Stimulated activated CD8-positive, alpha-beta memory T cell treated with anti-CD3 and anti-CD28 coated beads, Interleukin-12 subunit alpha, Interleukin-12 subunit beta, amount 100 ng/mL, for 24 hours (primary cell): ENCODE measurements around the gene ABITRAM.
"Not testable (repeated sequence)": the region's sequence is repeated elsewhere in the genome, so short reads cannot be mapped to it uniquely, and the experiment has no call there.

ENCODE experiments used
- DNase-seq: peaks from one replicate; pipeline ENCODE4 v3.0.0-alpha.2; 2020; ENCODE audit errors: extremely low read depth

ABITRAM gene

DNA sequence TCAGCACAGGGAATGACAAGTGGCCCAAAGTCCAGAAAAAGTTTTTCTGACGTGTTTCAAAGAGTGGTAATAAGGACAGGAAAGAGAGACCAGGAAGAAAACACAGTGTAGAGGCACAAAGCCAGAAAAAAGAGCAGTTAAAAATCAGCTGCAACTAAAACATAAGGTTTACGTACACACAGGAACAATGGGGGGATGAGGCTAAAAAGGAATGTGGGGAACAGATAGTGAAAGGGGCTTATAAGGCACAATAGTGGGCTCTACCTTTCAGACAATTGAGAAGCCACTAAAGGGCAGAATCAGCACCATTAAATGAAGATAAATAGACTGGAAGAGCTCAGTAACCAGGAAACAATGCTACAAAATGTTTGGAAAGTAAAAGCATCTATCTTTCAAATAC is 5.8 kb upstream of the ABITRAM start:
- no peak for DNase-seq

DNA sequence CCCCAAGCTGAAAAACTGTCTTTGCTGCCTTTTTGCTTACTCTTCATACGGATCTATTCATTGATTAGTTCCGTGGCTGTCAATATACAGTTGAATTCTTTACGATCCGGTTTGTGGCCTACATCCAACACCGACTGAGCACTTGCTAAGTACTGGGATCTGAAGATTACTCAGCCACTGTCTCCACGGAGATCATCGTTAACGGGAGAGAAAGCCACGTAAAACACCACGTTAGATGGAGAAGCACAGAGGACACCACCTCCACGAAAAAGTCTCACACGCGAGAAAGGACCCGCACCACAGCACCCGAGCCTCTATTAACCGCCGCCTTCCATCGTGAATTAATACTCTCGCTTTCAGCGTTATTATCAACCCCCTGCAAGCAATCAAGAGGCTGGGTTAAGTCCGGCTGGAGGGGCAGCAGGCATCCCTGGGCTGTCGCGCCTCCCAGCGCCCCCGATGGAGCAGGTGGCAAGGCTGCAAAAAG is 926 bp upstream of the ABITRAM start:
- no peak for DNase-seq

DNA sequence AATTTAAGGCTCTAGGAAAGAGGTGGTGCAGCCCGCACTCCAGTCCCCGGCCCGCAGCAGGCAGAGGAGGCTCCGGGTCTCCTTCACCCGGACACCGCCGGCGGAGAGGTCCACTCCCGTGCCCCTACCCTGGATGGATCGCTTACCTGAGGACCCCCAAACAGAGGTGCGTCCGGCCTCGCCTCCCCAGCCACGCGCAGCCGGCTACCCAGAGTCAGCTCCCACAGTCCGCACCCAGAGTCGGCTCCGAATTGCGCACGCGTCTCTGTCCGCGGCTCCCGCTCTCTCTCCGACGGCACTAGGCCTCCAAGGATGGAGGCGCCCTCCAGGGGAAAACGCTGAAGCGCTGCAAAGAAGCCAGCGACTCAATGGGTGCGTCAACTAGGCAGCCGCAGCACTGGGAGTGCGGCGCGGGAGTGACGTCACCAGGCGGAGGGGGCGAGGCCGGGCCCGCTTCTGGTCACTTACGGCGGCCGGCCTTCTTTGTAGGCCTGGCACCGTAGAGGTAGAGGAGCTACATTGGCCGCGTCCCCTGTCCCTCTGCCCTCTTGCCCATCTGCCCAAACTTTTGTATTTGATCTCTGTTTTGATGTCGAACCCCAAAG is 380 bp upstream of the ABITRAM start, which contains the start of gene ELP1:
ELP1 (minus strand) TSS at position 407 of the 605 bp plus-strand sequence. CDS start 2,978 bp downstream, outside the sequence.
- peak; percentile 76 for DNase-seq

DNA sequence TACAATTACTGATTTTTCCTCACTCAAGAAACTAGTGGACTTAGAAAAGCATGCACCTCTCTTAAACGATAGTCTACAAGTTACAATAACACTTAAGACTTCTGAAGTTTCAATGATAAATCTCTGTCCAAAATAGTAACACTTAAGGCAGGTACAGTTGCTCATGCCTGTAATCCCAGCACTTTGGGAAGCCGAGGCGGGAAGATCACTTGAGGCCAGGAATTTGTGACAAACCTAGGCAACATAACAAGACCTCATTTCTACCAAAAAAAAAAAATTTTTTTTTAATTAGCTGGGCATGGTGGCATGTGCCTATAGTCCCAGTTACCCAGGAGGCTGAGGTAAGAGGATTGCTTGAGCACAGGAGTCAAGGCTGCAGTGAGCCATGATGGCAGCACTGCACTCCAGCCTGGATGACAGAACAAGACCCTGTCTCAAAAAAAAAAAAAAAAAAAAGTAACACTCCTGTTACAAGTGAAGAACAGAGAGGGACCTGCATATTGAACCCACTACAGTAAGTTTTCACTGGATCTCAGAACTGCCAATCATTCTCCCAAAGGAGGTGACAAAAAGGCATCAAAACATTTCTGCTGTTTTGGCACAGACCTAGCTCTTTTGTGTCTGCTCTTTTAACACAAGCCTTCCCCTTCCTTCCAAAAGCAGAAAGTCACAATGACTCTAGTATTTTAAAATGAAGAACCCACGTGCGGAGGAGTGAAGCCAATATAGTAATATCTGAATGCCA is 3.5 kb downstream of the ABITRAM start:
- DNase-seq, result no peak

DNA sequence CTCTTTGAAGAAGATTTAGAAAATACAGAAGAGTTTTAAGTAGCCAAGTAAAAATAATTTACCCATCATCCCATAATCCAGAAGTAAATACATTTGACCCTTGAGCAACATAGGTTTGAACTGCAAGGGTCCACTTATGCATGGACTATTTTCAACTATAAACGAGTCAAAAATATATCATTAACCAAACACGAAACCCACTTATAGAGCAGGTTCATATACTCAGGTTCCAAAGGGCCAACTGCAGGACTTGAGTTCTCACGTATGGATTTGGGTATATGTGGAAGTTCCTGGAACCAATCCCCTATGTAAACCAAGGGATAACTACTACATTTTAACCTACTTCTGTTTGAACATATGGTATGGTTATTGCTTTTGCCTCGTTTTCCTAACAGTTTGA is 5.8 kb downstream of the ABITRAM start:
- DNase-seq, result no peak

DNA sequence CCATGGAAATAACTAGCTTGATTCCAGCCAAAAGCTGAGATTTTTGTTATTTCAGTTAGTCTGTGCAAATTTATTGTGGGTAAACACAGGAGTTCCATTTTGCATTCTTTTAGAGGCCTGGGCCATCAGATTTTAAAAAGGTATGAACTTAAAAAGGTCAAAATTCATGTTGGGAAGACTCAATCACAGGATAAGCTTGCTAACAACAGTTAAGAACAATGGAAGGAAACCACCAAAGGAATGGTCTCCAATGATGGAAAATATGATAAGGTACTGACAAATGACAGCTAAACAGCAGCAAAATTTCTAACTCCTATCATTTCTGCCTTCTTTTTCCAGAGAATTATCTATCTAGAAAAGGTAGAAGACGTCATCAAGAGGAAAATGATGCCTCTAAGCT is 16.0 kb downstream of the ABITRAM start:
- no peak for DNase-seq

DNA sequence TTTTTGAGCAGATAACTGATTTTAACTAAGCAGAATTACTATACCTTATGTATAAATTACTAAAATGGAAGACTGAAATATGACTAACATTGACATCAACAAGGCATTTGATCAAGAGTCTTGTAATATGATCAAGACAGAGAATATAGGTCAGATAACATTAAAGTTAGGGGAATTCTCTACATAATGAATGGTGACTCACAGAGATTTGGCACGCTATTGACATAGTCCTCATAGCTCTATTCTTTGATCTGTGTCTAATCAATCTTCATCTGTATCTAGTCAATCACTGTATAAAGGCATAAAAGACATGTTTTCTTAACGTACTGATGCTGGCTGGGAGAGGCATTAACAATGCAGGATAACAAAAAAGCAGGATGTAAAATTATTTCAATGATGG is 17.4 kb downstream of the ABITRAM start:
- DNase-seq, result no peak

DNA sequence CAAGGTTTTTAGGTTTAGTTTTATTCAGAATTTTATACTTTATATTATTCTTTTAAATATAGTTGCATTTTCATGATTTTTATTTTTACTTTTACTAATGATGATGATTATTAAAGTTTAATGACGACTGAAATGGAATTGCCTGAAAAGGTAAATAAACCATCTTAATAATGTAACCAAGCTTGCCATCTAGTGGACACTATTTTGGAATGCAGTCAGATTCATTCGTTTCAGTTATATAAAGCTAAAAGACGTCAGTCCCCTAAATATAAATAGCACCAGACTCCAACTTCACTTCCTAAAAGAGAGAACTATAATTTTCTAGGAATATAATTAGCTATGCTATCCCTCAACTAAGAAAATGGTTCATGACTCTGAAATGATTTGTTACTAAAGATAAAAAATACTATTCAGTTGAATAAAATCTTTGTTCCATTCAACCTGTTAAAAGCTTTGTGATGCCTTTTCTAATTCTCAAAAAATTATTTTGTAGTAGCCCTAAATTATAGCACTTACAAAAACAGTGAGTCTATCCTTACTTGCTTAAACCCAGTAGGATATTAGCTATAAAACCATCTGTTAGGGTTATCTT is 19.9 kb downstream of the ABITRAM start:
- DNase-seq, result no peak

DNA sequence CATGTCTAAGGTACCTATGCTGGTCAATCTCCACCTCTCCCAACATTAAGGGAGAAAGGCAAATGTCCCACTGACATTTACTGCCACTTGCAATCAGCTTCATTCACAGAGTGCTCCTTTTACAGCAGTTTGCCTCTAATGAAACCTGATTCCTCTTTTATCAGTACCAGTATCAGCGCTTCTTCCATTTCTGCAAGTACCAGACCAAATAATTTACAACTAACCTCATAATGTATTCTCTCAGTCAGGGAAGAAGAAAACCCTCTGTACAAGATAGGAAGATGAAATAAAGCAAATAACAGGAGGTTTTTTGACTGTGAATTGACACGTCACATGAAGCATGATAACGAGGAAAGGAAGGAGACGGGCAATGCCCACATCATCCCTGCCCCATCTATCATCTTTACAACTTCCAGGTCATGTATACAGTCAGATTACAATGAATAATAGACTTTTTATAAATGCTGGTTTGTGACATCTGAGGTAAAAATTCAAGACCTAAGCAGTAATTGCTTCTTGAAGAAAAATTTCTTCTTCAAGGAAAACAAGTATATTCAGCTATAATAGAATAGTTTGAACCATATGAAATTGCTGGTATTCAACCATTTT is 21.9 kb downstream of the ABITRAM start:
- DNase-seq, result no peak

DNA sequence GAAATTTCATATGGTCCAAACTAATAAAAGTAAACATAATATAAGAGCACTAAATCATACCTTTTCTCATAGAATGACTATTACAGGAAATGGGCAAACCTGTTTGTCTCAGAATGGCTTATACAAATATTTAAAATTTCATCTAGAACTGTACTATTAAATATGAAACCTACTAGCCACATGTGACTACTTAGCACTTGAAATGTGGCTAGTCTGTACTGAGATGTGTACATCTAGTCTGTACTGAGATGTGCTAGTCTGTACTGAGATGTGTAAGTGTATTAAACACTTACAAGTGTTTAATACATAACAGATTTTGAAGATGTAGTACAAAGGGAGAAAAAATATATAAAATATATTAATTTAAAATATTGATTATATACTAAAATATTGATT is 22.4 kb downstream of the ABITRAM start:
- no peak for DNase-seq

DNA sequence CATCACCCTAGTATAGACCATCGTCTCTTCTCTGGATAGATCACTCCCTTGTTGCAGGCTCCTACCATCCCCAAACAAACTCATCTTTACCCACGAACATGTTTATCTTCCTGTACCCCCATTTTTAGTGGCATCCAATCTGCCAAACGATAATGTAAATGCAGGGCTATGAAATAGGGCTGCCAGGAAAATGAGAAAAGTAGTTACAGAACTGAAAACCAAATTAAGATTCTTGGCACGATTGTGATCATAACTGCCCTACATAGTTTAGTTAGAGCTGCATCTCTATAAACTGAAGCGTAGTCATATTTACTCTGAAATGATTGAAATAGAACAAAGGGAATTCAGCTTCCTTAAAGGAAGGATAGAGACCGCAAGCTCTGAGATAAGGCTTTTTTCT is 26.1 kb downstream of the ABITRAM start:
- no peak for DNase-seq

DNA sequence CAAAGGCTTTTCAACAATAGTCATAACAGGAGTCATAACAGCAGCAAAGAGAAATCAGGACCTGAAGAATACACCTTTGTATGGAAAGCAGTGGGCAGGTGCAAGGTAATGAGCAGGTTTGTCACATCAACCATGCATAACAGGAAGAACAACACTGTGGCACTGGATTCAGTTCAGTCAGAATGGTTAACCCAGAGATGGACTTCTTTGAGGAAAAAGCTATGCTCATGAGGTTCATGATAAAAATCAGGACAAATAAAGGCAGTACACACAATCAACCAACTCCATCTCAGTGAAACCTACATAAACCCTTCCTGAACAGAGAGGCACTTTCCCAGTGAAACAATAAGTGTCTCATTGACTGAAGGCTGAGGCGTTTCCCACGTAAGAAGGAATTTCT is 27.0 kb downstream of the ABITRAM start:
- DNase-seq, result no peak

DNA sequence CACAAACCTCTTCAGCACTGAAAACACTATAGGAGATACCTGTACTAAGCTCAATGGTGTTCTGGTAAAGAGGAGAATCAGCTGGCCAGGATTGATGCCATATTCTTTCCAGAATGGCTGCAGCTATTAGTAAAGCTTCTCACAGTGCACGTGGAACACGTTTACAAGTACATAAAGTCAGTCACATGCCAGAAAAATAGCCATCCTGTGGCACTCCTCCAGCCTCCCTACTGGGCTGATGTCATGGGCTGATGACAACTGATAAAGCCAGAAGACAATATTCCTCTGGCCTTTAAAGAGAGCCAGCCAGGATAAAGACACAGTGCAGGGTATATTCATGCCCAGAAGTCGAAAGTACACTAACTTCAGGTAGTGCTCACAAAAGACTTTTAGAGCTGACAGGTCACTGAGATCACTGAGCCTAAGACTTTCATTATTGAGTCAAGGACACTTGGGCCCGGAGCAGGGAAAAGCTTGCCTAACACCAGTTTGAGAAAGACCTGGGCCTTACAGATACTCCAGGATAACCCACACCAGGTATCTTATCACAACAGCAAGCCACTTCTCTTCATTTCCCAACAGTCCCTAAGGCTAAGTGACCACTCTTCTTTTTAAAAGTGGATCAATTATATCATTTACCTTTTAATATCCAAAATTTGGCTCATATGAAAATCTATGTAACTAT is 29.4 kb downstream of the ABITRAM start:
- DNase-seq, result no peak

DNA sequence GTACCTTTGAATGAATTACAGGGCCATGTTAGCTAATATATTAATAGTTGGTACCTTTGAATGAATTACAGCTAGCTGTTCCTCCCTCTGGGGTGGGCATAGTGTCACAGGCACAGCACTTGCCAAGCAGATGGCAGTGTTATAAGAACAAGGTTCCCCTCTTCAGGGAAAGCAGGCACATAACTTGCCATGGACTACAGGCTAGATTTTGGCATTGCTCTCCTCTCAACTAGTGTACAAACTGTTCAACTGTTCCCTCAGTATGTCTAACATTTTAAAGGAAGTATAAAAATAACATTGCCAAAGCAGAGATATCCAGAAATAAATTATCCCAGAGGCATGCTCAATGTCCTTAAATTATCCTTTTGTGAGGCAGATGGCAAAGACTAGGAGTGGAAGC is 33.7 kb downstream of the ABITRAM start:
- no peak for DNase-seq

DNA sequence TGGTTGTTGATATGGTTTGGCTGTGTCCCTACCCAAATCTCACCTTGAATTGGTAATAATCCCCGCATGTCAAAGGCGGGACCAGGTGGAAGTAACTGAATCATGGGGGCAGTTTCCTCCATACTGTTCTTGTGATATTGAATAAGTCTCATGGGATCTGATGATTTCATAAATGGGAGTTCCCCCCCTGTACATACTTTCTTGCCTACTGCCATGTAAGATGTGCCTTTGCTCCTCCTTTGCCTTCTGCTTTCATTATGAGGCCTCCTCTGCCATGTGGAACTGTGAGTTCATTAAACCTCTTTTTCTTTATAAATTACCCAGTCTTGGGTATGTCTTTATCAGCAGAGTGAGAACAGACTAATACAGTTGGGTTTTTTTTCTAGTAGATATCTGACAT is 37.2 kb downstream of the ABITRAM start:
- DNase-seq, result not testable (repeated sequence)

DNA sequence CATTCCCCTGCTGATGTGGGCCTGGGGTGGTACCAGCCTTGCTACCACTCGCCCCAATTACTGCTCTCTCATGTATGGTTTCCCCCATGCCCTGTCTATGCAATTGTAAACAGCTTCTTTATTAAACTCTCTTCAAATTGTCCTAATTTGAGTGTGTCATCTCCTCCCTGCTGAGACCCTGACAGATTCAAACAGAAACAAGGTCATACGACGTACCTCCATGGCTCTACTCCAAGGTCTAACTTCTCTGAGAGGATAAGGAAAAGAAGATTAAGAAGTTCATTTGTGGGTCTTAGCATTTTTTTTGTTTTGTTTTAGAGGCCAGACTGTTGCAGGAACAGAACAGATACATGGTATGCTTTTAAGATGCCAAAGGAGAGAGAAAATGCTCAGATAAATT is 38.0 kb downstream of the ABITRAM start:
- DNase-seq, result no peak

DNA sequence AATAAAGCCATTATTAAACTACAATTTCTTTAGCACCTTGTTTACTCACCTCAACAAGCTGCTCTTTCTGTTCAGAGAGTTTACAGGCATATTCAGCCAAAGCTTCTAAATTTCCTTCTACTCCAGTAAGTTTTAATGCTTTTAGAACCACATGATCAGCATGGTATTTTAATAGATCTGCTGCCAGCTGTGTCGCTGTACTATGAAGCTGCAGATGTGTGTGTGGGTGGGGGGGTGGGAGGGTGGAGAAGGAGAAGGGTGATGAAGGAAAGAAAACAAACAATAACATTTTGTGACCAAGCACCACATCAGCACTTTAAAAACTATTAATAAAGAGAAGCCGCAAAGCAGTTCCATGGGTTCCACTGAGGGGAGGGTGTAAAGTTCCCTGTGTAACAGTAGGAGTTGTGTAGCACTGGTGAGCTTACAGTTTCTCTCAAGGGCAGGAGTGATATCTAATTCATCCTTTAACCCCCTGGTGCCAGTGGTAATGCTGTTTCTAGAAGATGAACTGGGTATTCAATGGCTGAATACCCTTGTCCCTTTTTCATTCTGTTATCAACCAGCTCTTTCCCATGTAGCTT is 38.5 kb downstream of the ABITRAM start:
- DNase-seq, result no peak

DNA sequence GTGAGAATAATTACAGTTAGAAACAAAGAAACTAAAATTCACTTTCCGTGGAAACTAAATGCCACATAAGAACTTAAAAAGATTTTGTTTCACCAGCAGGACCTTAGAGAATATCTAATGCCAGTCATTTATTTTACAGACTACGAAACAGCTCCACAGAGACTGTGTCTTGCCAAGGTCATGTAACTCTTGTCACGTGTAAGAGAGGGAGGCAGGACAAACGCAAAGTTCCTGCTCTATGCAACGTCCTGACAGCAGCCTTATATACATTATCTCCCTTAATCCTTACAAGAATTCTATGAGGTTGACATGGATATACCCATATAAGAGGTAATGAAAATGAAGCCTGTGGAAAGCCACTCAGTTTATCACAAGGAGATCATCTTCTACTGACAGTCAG is 39.7 kb downstream of the ABITRAM start:
- no peak for DNase-seq

DNA sequence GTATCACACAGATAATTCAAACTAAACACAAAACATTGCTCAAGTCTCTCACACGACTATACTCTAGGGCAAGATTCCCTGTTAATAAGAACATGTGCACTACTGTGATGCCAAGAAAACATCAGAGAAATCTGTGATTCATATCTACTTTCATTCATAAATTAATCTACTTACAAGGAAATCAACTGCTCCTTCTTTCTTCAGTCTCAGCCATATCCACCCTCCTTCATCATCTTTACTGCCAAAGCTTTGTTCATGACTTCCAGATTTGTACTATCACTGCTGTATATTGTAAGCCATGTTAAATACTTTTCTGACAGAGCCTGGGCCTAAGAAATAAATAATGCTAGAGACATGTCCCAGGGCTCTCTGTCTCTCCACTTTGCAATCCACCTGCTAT is 44.0 kb downstream of the ABITRAM start:
- no peak for DNase-seq

DNA sequence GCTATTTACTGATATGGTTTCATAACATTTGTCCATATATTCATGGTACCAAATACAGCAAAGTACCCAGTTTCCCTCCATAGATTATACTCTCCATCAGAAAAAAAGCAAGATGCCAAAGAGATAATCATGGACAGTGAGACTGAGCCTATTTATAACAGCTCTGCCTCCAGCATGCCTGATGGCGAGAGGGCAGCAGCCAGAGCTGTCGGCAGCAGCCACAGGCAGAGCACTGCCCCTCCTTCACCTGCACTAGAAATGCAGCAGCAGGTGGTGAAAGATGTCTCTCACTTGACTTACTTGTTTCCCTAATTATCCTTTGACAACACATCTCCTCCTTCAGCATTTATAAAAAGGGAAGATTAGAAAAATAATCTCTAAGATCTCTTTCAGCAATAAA is 46.7 kb downstream of the ABITRAM start:
- DNase-seq, result no peak

DNA sequence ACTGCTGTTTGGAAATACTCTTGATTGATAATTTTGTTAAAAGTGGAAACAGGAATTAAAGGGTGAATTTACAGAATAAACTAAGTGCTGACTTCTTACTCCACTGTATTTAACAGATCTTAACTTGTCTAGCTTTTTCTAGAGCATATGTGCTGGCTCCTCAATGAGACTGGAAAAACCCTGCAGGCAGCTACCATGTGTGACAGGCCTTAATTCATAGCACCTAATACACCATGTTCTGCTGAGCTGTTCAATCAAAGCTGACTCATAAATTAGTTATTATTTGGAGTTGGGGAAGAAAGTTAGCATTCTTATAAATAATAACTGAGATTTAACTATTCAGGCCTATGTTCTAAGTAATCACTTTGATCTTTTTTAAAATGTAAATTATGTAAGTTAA is 49.7 kb downstream of the ABITRAM start:
- no peak for DNase-seq
